ENCODE measurements around the gene RAP1A. TPM values are rescaled to one million over a fixed set of nuclear protein-coding genes. Genes with fewer than 3 reads are reported as not detected.

Gene RAP1A
- total RNA-seq, 2 experiments from 2014 or later = 182 to 214 TPM

- no peaks in the 10 kb centered on the region for H3K27me3 Mint-ChIP-seq
- ChIA-PET CTCF (interaction anchor here (0.6 to 6.7 kb wide), 18 partner anchors 9 to 313 kb away, joined by 3 to 44 read pairs (median 4); partner anchors contain the start of gene INKA2), POLR2A (interaction anchor here (0.7 to 1.3 kb wide), 3 partner anchors 17 to 248 kb away, joined by 3 to 5 read pairs (median 3); no protein-coding TSS in a partner anchor)
- peaks cover 24% of the 10 kb centered on the region for H3K36me3 Mint-ChIP-seq (ENCODE audit: low read depth)
- peaks cover 35% of the 10 kb centered on the region for H3K4me1 Mint-ChIP-seq
- H3K4me3 Mint-ChIP-seq = peak within 1 kb of the TSS; percentile 83
- ATAC-seq (peak; percentile 90), DNase-seq (peak; percentile 97)
- intact Hi-C loops (cut with DNase I, micrococcal nuclease) = loop anchor here (1.0 to 10.0 kb wide), 22 partner anchors 16 to 1417 kb away; partner anchors contain the start of genes ATP5PB (in 2 of the 2), CEPT1 (in 2 of the 2), DRAM2 (in 2 of the 2) and INKA2 (in 2 of the 2)
- peak within 1 kb of the TSS; percentile 98 for H3K27ac Mint-ChIP-seq
- H3K9me3 Mint-ChIP-seq (ENCODE audit: low read depth) = no peaks in the 10 kb centered on the region
Observed at GRCh38 chr1:111755331-111756123, 135.9 kb downstream of the RAP1A start, which contains the start of gene DDX20. Gene DDX20 (plus strand): TSS chr1:111755901. CDS start chr1:111755925, 24 bp downstream.

- ChIA-PET CTCF (interaction anchor here (0.6 to 2.4 kb wide), 14 partner anchors 9 to 530 kb away, joined by 3 to 7 read pairs (median 4); no protein-coding TSS in a partner anchor), POLR2A (interaction anchor here (0.7 kb wide), 1 partner anchor 27 kb away, joined by 3 read pairs; no protein-coding TSS in a partner anchor)
- Mint-ChIP-seq H3K27me3 (no peaks in the 10 kb centered on the region), H3K36me3 (ENCODE audit: low read depth) (peaks cover 29% of the 10 kb centered on the region), H3K9me3 (ENCODE audit: low read depth) (no peaks in the 10 kb centered on the region), H3K27ac (peak overlapping the region; percentile 78), H3K4me3 (peak overlapping the region; percentile 83), H3K4me1 (peaks cover 39% of the 10 kb centered on the region)
- DNase-seq = no peak
- ATAC-seq = peak; percentile 8
- intact Hi-C loops (cut with DNase I, micrococcal nuclease) = loop anchor here (5.0 to 10.0 kb wide), 5 partner anchors 139 to 879 kb away; partner anchors contain the start of genes C1orf162 (in 1 of the 2), CEPT1 (in 1 of the 2), DENND2D (in 1 of the 2) and DRAM2 (in 1 of the 2)
Observed at GRCh38 chr1:111756124-111756513, 136.5 kb downstream of the RAP1A start.

- H3K4me1 Mint-ChIP-seq = peaks cover 39% of the 10 kb centered on the region
- intact Hi-C loops (cut with DNase I, micrococcal nuclease) = loop anchor here (5.0 to 10.0 kb wide), 5 partner anchors 141 to 881 kb away; partner anchors contain the start of genes C1orf162 (in 1 of the 2), CEPT1 (in 1 of the 2), DENND2D (in 1 of the 2) and DRAM2 (in 1 of the 2)
- H3K27me3 Mint-ChIP-seq = no peaks in the 10 kb centered on the region
- DNase-seq (no peak), ATAC-seq (no peak)
- H3K36me3 Mint-ChIP-seq (ENCODE audit: low read depth) = peaks cover 38% of the 10 kb centered on the region
- H3K9me3 Mint-ChIP-seq (ENCODE audit: low read depth) = no peaks in the 10 kb centered on the region
- peak overlapping the region; percentile 15 for H3K4me3 Mint-ChIP-seq
- peak overlapping the region; percentile 59 for H3K27ac Mint-ChIP-seq
- ChIA-PET POLR2A (no interaction called here), CTCF (interaction anchor here (0.5 to 1.4 kb wide), 2 partner anchors 11 to 1691 kb away, joined by 3 read pairs; no protein-coding TSS in a partner anchor)
Observed at GRCh38 chr1:111758373-111758772, 138.8 kb downstream of the RAP1A start.

- ChIA-PET CTCF (interaction anchor here (1.1 to 2.2 kb wide), 4 partner anchors 14 to 361 kb away, joined by 3 to 9 read pairs (median 4); no protein-coding TSS in a partner anchor), POLR2A (no interaction called here)
- Mint-ChIP-seq H3K36me3 (ENCODE audit: low read depth) (peaks cover 50% of the 10 kb centered on the region), H3K27me3 (no peaks in the 10 kb centered on the region), H3K4me3 (no peak overlapping the region), H3K9me3 (ENCODE audit: low read depth) (no peaks in the 10 kb centered on the region), H3K4me1 (peaks cover 28% of the 10 kb centered on the region), H3K27ac (peak overlapping the region; percentile 73)
- DNase-seq = no peak
- intact Hi-C loops (cut with DNase I, micrococcal nuclease) = no loop called here
- no peak for ATAC-seq
Observed at GRCh38 chr1:111761717-111762116, 142.1 kb downstream of the RAP1A start.

- DNase-seq (no peak), ATAC-seq (no peak)
- Mint-ChIP-seq H3K9me3 (ENCODE audit: low read depth) (no peaks in the 10 kb centered on the region), H3K4me1 (peaks cover 22% of the 10 kb centered on the region), H3K27me3 (no peaks in the 10 kb centered on the region), H3K27ac (peak overlapping the region; percentile 23), H3K36me3 (ENCODE audit: low read depth) (peaks cover 49% of the 10 kb centered on the region), H3K4me3 (no peak overlapping the region)
- ChIA-PET CTCF (interaction anchor here (1.1 to 1.8 kb wide), 3 partner anchors 11 to 320 kb away, joined by 3 to 5 read pairs (median 4); no protein-coding TSS in a partner anchor), POLR2A (no interaction called here)
- intact Hi-C loops (cut with DNase I, micrococcal nuclease) = no loop called here
Observed at GRCh38 chr1:111762332-111762731, 142.7 kb downstream of the RAP1A start.

Other genes starting within 250 kb of the RAP1A start
- gene OVGP1, start 192.1 kb upstream of the RAP1A start, total RNA-seq = 1 to 10 TPM; 1.2 to 1.5 TPM
- 10 to 100 TPM; 42.5 to 53.6 TPM for gene WDR77, start 170.5 kb upstream of the RAP1A start, total RNA-seq
- 100 to 1,000 TPM; 292 to 301 TPM for gene ATP5PB, start 170.3 kb upstream of the RAP1A start, total RNA-seq
- gene C1orf162, start 145.8 kb upstream of the RAP1A start, total RNA-seq = 1 to 10 TPM; 4.7 to 7.6 TPM
- gene ADORA3, start 116.2 kb upstream of the RAP1A start, total RNA-seq = under 1 TPM in 1 of 2 experiments, not detected in 1; 0.16 TPM
- not detected for gene TMIGD3, start 116.2 kb upstream of the RAP1A start, total RNA-seq
- gene INKA2, start 119.6 kb downstream of the RAP1A start, total RNA-seq = under 1 TPM; 0.25 to 0.49 TPM
- 10 to 100 TPM; 13.5 to 13.6 TPM for gene DDX20, start 136.1 kb downstream of the RAP1A start, total RNA-seq

Measured in activated CD4-positive, alpha-beta T cell treated with anti-CD3 and anti-CD28 coated beads for 36 hours (primary cell).